PC-9 (cell line): ENCODE measurements around the gene SOX2.

Source experiments
- CTCF ChIP-seq: fragments of 200-600 bp; sonication (generic); conservative IDR thresholded peaks from 2 replicates; pipeline ENCODE4 v1.6.1; 2017; ENCODE audit warnings: mixed run types, antibody characterized with exemption, mild to moderate bottlenecking, moderate library complexity
- EZH2 ChIP-seq: fragments of 200-600 bp; sonication (generic); IDR thresholded peaks from 2 replicates; pipeline ENCODE4 v1.8.0; 2017; ENCODE audit warnings: antibody characterized with exemption, low read depth

GRCh38 chr3:181761906-181762305 lies 50.2 kb downstream of the SOX2 start:
- TF ChIP-seq CTCF, result no peak
- TF ChIP-seq EZH2, result no peak
